Upper lobe of left lung (tissue), 6 donors: ENCODE measurements around the gene RARB. TPM values are rescaled to one million over a fixed set of nuclear protein-coding genes. Genes with fewer than 3 reads are reported as not detected.

Experiments used
- ATAC-seq, 2 donors: fragments of 200-7000 bp; cut with Tn5 transposase; one replicate each; pipeline ENCODE4 v1.9.1; 2022; ENCODE audit warnings: mild to moderate bottlenecking in 2 of 2, moderate library complexity in 2 of 2; ENCODE audit not compliant: low FRiP score in 2 of 2
- DNase-seq, 2 donors: peaks; one replicate each; pipeline ENCODE4 v3.0.0-alpha.2; 2019 to 2020
- H3K27ac ChIP-seq, 4 donors: fragments of 200-600 bp; sonication (generic); one replicate each; pipeline ENCODE4 v1.5.1; 2016 to 2019
- H3K27me3 ChIP-seq, 4 donors: fragments of 200-600 bp; sonication (generic); one replicate each; pipeline ENCODE4 v1.5.1; 2017 to 2019
- H3K36me3 ChIP-seq, 4 donors: fragments of 200-600 bp; sonication (generic); one replicate each; pipeline ENCODE4 v1.5.1; 2016 to 2019
- H3K4me1 ChIP-seq, 4 donors: fragments of 200-600 bp; sonication (generic); one replicate each; pipeline ENCODE4 v1.5.1; 2018 to 2019
- H3K4me3 ChIP-seq, 4 donors: fragments of 200-600 bp; sonication (generic); one replicate each; pipeline ENCODE4 v1.5.1; 2017 to 2019; ENCODE audit warnings: mild to moderate bottlenecking in 2 of 4, moderate library complexity in 1 of 4
- H3K9me3 ChIP-seq, 4 donors: fragments of 200-600 bp; sonication (generic); one replicate each; pipeline ENCODE4 v1.5.1; 2018 to 2019
- EP300 ChIP-seq, 4 donors: sonication (generic); formaldehyde crosslinking; IDR thresholded peaks; one replicate each; pipeline ENCODE4 v1.5.1; 2017; ENCODE audit warnings: antibody characterized with exemption in 4 of 4, control low read depth in 2 of 4
- POLR2A ChIP-seq, 4 donors: fragments of 450-650 bp; IDR thresholded peaks; one replicate each; pipeline ENCODE4 v1.5.1; 2016 to 2017; ENCODE audit warnings: antibody characterized with exemption in 4 of 4, mild to moderate bottlenecking in 2 of 4
- POLR2AphosphoS5 ChIP-seq, 2 donors: sonication (generic); formaldehyde crosslinking; IDR thresholded peaks; one replicate each; pipeline ENCODE4 v1.5.1; 2017; ENCODE audit warnings: antibody characterized with exemption in 2 of 2
- WGBS, 2 donors: methylation state at CpG; one replicate each; pipeline ENCODE4 v1.1.5; 2017 to 2018; 5-methylcytosine and 5-hydroxymethylcytosine counted together
- total RNA-seq, 6 donors: library from RNA; depleted of rRNA in 4 of 6; stranded (reverse); fragments of >200 nt in 4 of 6; gene quantifications; one replicate each; pipeline versions ENCODE4 v1.1.0 to v1.2.1, GENCODE V29; 2016 to 2021
- TF ChIP-seq, protein P1 (sequence below), 6 experiments: fragments of 450-650 bp in 4 of 6; fragments of 200-600 bp in 2 of 6; sonication (generic) in 2 of 6; IDR thresholded peaks; one replicate each; pipeline ENCODE4 v1.5.1; 2016 to 2019; ENCODE audit warnings: antibody characterized with exemption in 6 of 6
- donor health status: DM: no; HTN: no; CAD: no; lungs with moderate emphysema.
- donor health status: DM: no; HTN: yes; CAD: no; lungs with severe emphysema.

RARB gene
- total RNA-seq, 6 donors from 2014 or later = 3.9 to 15.4 (median 6.4) TPM

DNA sequence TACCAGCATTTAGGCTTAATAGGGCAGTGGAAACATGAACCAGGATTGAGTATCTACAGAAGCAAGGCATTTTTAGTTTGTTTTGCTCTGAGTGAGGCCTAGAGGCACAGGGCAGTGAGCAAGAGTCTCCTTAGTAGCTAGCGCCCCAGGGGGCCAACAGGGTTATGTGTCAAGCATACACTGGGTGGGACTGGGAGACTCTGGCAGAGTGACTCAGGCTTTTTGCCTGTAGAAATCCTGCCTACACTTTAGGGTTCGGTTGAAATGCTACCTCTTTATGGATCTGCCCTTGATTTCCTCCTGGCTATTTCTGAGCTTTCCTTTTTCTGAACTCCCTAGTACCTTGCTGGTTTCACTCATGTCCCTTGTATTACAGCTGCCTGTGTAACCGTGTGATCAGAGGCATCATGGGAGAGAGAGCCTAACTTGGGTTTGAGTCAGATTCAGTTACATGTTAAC, 164.5 kb downstream of the RARB start:
- Histone ChIP-seq H3K9me3 (no peaks in the 10 kb centered on the region), H3K27ac (peak overlapping the region in 2 of 4 donors; percentile 21 to 50), H3K4me1 (peaks cover 15 to 43% (median 24%) of the 10 kb centered on the region in 4 donors), H3K27me3 (no peaks in the 10 kb centered on the region), H3K4me3 (no peak overlapping the region), H3K36me3 (peaks cover 0 to 13% (median 0%) of the 10 kb centered on the region in 4 donors)
- TF ChIP-seq, protein P1, sequence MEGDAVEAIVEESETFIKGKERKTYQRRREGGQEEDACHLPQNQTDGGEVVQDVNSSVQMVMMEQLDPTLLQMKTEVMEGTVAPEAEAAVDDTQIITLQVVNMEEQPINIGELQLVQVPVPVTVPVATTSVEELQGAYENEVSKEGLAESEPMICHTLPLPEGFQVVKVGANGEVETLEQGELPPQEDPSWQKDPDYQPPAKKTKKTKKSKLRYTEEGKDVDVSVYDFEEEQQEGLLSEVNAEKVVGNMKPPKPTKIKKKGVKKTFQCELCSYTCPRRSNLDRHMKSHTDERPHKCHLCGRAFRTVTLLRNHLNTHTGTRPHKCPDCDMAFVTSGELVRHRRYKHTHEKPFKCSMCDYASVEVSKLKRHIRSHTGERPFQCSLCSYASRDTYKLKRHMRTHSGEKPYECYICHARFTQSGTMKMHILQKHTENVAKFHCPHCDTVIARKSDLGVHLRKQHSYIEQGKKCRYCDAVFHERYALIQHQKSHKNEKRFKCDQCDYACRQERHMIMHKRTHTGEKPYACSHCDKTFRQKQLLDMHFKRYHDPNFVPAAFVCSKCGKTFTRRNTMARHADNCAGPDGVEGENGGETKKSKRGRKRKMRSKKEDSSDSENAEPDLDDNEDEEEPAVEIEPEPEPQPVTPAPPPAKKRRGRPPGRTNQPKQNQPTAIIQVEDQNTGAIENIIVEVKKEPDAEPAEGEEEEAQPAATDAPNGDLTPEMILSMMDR (IDR thresholded peaks at IDR 0.05) = peak in 1 of 6 experiments; percentile 10
- TF ChIP-seq EP300 (IDR thresholded peaks at IDR 0.05) (no peak), POLR2A (IDR thresholded peaks at IDR 0.05) (no peak), POLR2AphosphoS5 (IDR thresholded peaks at IDR 0.05) (no peak)
- WGBS, 2 donors = 28 to 32% methylated on average over 3 of the region's 3 CpGs
- peak in 1 of 2 donors; percentile 34 for DNase-seq
- peak; percentile 66 to 76 for ATAC-seq

DNA sequence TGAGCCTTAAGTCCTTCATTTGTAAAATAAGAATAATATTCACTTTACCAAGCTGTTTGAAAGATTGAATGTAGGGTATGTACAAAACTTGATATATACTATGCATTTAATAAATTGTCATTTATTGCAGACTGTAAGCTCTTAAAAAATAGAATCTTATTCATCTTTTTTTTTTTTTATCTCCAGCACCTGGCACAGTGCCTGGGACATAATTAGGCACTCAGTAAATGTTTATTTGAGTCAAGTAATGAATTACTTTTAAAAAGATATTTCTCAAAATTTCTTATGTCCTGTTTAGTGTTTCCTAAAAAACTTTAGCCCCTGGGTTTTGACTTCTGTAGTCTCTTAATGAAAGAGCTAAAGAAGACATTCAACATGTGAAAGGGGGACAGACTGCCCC, 164.9 kb downstream of the RARB start:
- Histone ChIP-seq H3K27ac (peak overlapping the region in 2 of 4 donors; percentile 27 to 51), H3K4me3 (no peak overlapping the region), H3K4me1 (peaks cover 15 to 43% (median 24%) of the 10 kb centered on the region in 4 donors), H3K36me3 (peaks cover 0 to 17% (median 2%) of the 10 kb centered on the region in 4 donors), H3K27me3 (no peaks in the 10 kb centered on the region), H3K9me3 (no peaks in the 10 kb centered on the region)
- no peak for TF ChIP-seq POLR2A (IDR thresholded peaks at IDR 0.05)
- TF ChIP-seq POLR2AphosphoS5 (IDR thresholded peaks at IDR 0.05) = no peak
- TF ChIP-seq EP300 (IDR thresholded peaks at IDR 0.05) = no peak
- TF ChIP-seq, protein P1 (IDR thresholded peaks at IDR 0.05) = no peak
- ATAC-seq (no peak), DNase-seq (no peak)

DNA sequence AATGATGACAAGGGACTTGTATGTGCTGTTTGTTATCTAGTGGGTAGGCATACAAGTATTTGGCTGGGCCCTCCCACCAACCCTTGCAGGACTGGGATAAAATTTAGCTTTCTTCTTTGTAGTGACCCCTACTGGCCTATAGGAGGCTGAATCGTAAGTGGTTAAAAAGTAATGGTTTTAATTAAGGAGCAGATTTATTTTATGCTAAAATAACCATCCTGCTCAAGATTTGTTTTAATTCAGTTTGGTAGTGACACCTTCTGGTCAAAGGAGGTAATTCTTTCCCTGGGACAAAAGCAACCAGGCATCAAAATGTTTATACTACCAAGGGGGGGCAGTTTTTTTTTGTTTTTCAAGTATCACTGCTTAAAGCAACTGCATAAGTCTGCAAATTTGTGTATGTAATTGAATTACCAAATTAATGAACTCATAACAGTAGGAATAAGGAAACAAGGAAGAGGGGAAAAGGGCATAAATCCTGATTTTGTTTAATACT, 166.0 kb downstream of the RARB start:
- H3K27ac ChIP-seq = peak overlapping the region in 1 of 4 donors; percentile 27
- no peaks in the 10 kb centered on the region for H3K9me3 ChIP-seq
- peaks cover 15 to 43% (median 24%) of the 10 kb centered on the region in 4 donors for H3K4me1 ChIP-seq
- peak; percentile 62 to 78 for ATAC-seq
- WGBS, 2 donors = 0% methylated on average over 1 of the region's 1 CpG
- TF ChIP-seq POLR2AphosphoS5 (IDR thresholded peaks at IDR 0.05) = no peak
- no peak for TF ChIP-seq POLR2A (IDR thresholded peaks at IDR 0.05)
- TF ChIP-seq EP300 (IDR thresholded peaks at IDR 0.05) = no peak
- TF ChIP-seq, protein P1 (IDR thresholded peaks at IDR 0.05) = peak; percentile 78 to 91 (median 80)
- H3K36me3 ChIP-seq = peaks cover 0 to 27% (median 2%) of the 10 kb centered on the region in 4 donors
- DNase-seq = no peak
- no peak overlapping the region for H3K4me3 ChIP-seq
- H3K27me3 ChIP-seq = no peaks in the 10 kb centered on the region

DNA sequence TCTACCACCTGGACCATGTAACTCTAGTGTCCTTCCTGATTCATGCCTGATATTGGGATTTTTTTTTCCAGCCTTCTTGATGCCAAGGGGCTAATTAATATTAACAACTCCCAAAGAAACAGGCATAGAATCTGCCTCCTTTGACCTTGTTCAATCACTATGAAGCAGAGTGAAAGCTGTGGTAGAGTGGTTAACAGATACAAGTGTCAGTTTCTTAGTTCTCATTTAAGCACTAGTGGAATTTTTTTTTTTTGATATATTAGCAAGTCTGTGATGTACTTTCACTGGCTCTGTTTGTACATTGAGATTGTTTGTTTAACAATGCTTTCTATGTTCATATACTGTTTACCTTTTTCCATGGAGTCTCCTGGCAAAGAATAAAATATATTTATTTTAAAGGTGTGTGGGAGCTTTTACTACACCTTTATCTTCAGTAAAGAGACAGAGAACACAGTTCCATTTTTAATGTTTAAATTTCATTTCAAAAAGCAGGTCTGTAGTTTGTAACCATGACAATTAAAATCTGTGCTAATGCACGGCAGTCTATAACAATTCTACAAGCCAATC, 169.6 kb downstream of the RARB start:
- Histone ChIP-seq H3K9me3 (no peaks in the 10 kb centered on the region), H3K36me3 (peaks cover 0 to 58% (median 5%) of the 10 kb centered on the region in 4 donors), H3K27me3 (no peaks in the 10 kb centered on the region), H3K27ac (no peak overlapping the region), H3K4me3 (no peak overlapping the region), H3K4me1 (peaks cover 9 to 39% (median 22%) of the 10 kb centered on the region in 4 donors)
- ATAC-seq (no peak), DNase-seq (no peak)
- 84 to 88% methylated on average over 1 of the region's 1 CpG for WGBS, 2 donors
- TF ChIP-seq, protein P1 (IDR thresholded peaks at IDR 0.05) = no peak
- TF ChIP-seq EP300 (IDR thresholded peaks at IDR 0.05) (no peak), POLR2AphosphoS5 (IDR thresholded peaks at IDR 0.05) (no peak), POLR2A (IDR thresholded peaks at IDR 0.05) (no peak)
